H9 (cell line): ENCODE measurements around the gene CTDNEP1. TPM values are rescaled to one million over a fixed set of nuclear protein-coding genes. Genes with fewer than 3 reads are reported as not detected.

ENCODE experiments used
- DNase-seq: peaks from one replicate; pipeline ENCODE4 v3.0.0-alpha.2; 2017
- H2AFZ ChIP-seq: one replicate; pipeline ENCODE4 v1.6.1; 2013; ENCODE audit warnings: mild to moderate bottlenecking, low read length, control low read depth, moderate library complexity
- H2AK5ac ChIP-seq: 2 replicates; pipeline ENCODE4 v1.6.1; 2013; ENCODE audit warnings: low read length, control low read depth, mixed read lengths; ENCODE audit not compliant: insufficient read length
- H2BK120ac ChIP-seq: one replicate; pipeline ENCODE4 v1.6.1; 2013; ENCODE audit warnings: low read depth, mild to moderate bottlenecking, low read length, control low read depth, inconsistent platforms; ENCODE audit not compliant: poor library complexity, severe bottlenecking
- H2BK12ac ChIP-seq: 2 replicates; pipeline ENCODE4 v1.6.1; 2013; ENCODE audit warnings: low read length, control low read depth, mixed read lengths, low read depth; ENCODE audit not compliant: insufficient read length
- H2BK15ac ChIP-seq: 2 replicates; pipeline ENCODE4 v1.6.1; 2013; ENCODE audit warnings: low read depth, low read length, control low read depth
- H2BK20ac ChIP-seq: one replicate; pipeline ENCODE4 v1.6.1; 2013; ENCODE audit warnings: low read depth, mild to moderate bottlenecking, low read length, control low read depth, inconsistent platforms; ENCODE audit not compliant: poor library complexity, severe bottlenecking
- H2BK5ac ChIP-seq: 2 replicates; pipeline ENCODE4 v1.6.1; 2013; ENCODE audit warnings: low read length, control low read depth, mixed read lengths; ENCODE audit not compliant: insufficient read length
- H3K14ac ChIP-seq: 2 replicates; pipeline ENCODE4 v1.6.1; 2013; ENCODE audit warnings: low read length, control low read depth; ENCODE audit not compliant: insufficient read depth
- H3K18ac ChIP-seq: 2 replicates; pipeline ENCODE4 v1.6.1; 2013; ENCODE audit warnings: low read depth, mild to moderate bottlenecking, mixed read lengths, low read length, control low read depth; ENCODE audit not compliant: insufficient read length
- H3K23ac ChIP-seq: 2 replicates; pipeline ENCODE4 v1.6.1; 2013; ENCODE audit warnings: low read length, control low read depth, mixed read lengths, low read depth; ENCODE audit not compliant: insufficient read length
- H3K23me2 ChIP-seq: 2 replicates; pipeline ENCODE4 v1.6.1; 2013; ENCODE audit warnings: low read depth, mild to moderate bottlenecking, mixed read lengths, low read length, control low read depth; ENCODE audit not compliant: insufficient read length, poor library complexity, severe bottlenecking
- H3K27ac ChIP-seq: 2 replicates; pipeline ENCODE4 v1.5.1; 2013; ENCODE audit warnings: low read length, control low read depth, mixed read lengths, low read depth; ENCODE audit not compliant: insufficient read length
- H3K27me3 ChIP-seq: 2 replicates; pipeline ENCODE4 v1.6.1; 2013; ENCODE audit warnings: low read length, control low read depth, inconsistent platforms; ENCODE audit not compliant: insufficient read depth
- H3K4ac ChIP-seq: 2 replicates; pipeline ENCODE4 v1.6.1; 2013; ENCODE audit warnings: low read depth, mild to moderate bottlenecking, control low read depth, inconsistent platforms, low read length, moderate library complexity
- H3K4me1 ChIP-seq: 2 replicates; pipeline ENCODE4 v1.6.1; 2013; ENCODE audit warnings: low read length, control low read depth, inconsistent platforms; ENCODE audit not compliant: insufficient read depth
- H3K4me2 ChIP-seq: 2 replicates; pipeline ENCODE4 v1.6.1; 2013; ENCODE audit warnings: low read length, control low read depth, mixed read lengths; ENCODE audit not compliant: insufficient read length, insufficient read depth
- H3K56ac ChIP-seq: 2 replicates; pipeline ENCODE4 v1.6.1; 2013; ENCODE audit warnings: low read depth, mild to moderate bottlenecking, mixed read lengths, low read length, control low read depth; ENCODE audit not compliant: insufficient read length
- H3K79me1 ChIP-seq: 2 replicates; pipeline ENCODE4 v1.6.1; 2013; ENCODE audit warnings: low read depth, mild to moderate bottlenecking, moderate library complexity, low read length, control low read depth, inconsistent platforms; ENCODE audit not compliant: insufficient read depth, poor library complexity, severe bottlenecking
- H3K79me2 ChIP-seq: 2 replicates; pipeline ENCODE4 v1.6.1; 2013; ENCODE audit warnings: low read length, control low read depth, inconsistent platforms; ENCODE audit not compliant: insufficient read depth
- H3K9ac ChIP-seq: 2 replicates; pipeline ENCODE4 v1.6.1; 2013; ENCODE audit warnings: low read length, control low read depth, mixed read lengths; ENCODE audit not compliant: insufficient read length; ENCODE audit errors: extremely low read depth
- H3K9me3 ChIP-seq: one replicate; pipeline ENCODE4 v1.6.1; 2013; ENCODE audit warnings: low read depth, low read length, inconsistent platforms; ENCODE audit not compliant: control insufficient read depth
- H3T11ph ChIP-seq: one replicate; pipeline ENCODE4 v1.6.1; 2013; ENCODE audit warnings: mild to moderate bottlenecking, low read length, control low read depth, inconsistent platforms
- H4K20me1 ChIP-seq: one replicate; pipeline ENCODE4 v1.6.1; 2013; ENCODE audit not compliant: control insufficient read depth, insufficient read length, insufficient read depth
- H4K5ac ChIP-seq: 2 replicates; pipeline ENCODE4 v1.6.1; 2013; ENCODE audit warnings: low read depth, mild to moderate bottlenecking, mixed read lengths, low read length, control low read depth; ENCODE audit not compliant: insufficient read length
- H4K8ac ChIP-seq: replicated peaks from 2 replicates; pipeline ENCODE4 v1.6.1; 2013; ENCODE audit warnings: low read length, control low read depth, mixed read lengths, low read depth; ENCODE audit not compliant: insufficient read length
- H4K91ac ChIP-seq: 2 replicates; pipeline ENCODE4 v1.6.1; 2013; ENCODE audit warnings: low read depth, mild to moderate bottlenecking, moderate library complexity, mixed read lengths, low read length, control low read depth; ENCODE audit not compliant: insufficient read length
- H3K27ac Mint-ChIP-seq, 3 experiments: 2 replicates in 2 of 3; 3 replicates in 1 of 3; pipeline ENCODE4 v1.8.0; 2020 to 2021; ENCODE audit warnings: mixed read lengths in 3 of 3, mild to moderate bottlenecking in 1 of 3, moderate library complexity in 1 of 3
- H3K27me3 Mint-ChIP-seq: 2 replicates; pipeline ENCODE4 v1.8.0; 2021; ENCODE audit warnings: low read depth, mild to moderate bottlenecking, moderate library complexity, mixed read lengths
- H3K36me3 Mint-ChIP-seq, 3 experiments: 2 replicates in 2 of 3; 3 replicates in 1 of 3; pipeline ENCODE4 v1.8.0; 2020 to 2021; ENCODE audit warnings: low read depth in 3 of 3, mixed read lengths in 3 of 3; ENCODE audit not compliant: insufficient read depth in 1 of 3
- H3K4me1 Mint-ChIP-seq, 2 experiments: 2 replicates each; pipeline ENCODE4 v1.8.0; 2020; ENCODE audit warnings: mixed read lengths in 2 of 2
- H3K4me3 Mint-ChIP-seq, 2 experiments: 2 replicates in 1 of 2; 3 replicates in 1 of 2; pipeline ENCODE4 v1.8.0; 2020 to 2021; ENCODE audit warnings: mild to moderate bottlenecking in 2 of 2, mixed read lengths in 2 of 2, moderate library complexity in 1 of 2
- H3K9me3 Mint-ChIP-seq, 2 experiments: 2 replicates in 1 of 2; 3 replicates in 1 of 2; pipeline ENCODE4 v1.8.0; 2020; ENCODE audit warnings: mild to moderate bottlenecking in 2 of 2, mixed read lengths in 2 of 2, moderate library complexity in 1 of 2
- CTCF ChIP-seq: fragments of 200-600 bp; sonication (generic); conservative IDR thresholded peaks from 3 replicates; pipeline ENCODE4 v1.8.0; 2021; ENCODE audit warnings: antibody characterized with exemption, mild to moderate bottlenecking
- WGBS: extraction: QIAGEN DNeasy Blood & Tissue Kit; methylation state at CpG from one replicate; pipeline ENCODE4 v1.1.7; 2013; ENCODE audit warnings: missing lambda C conversion rate, low lambda C conversion rate, mixed read lengths; ENCODE audit not compliant: insufficient read length; ENCODE audit errors: extremely low coverage; 5-methylcytosine and 5-hydroxymethylcytosine counted together
- total RNA-seq: library from RNA; stranded (reverse); gene quantifications from 2 replicates; pipeline ENCODE4 v1.2.1, GENCODE V29; 2021

Gene CTDNEP1
- total RNA-seq, 1 experiment from 2014 or later: 134 TPM

- Histone ChIP-seq H2BK12ac (no peak overlapping the region), H3K4me2 (peak overlapping the region; percentile 57), H2BK5ac (no peak overlapping the region), H2AFZ (no peak overlapping the region), H4K5ac (no peak overlapping the region), H3K9me3 (no peaks in the 10 kb centered on the region), H3K4me1 (peaks cover 12% of the 10 kb centered on the region; the same call in 1 of the 2 replicates), H3K79me1 (peaks cover 2% of the 10 kb centered on the region), H3K9ac (no peak overlapping the region), H3K14ac (peak overlapping the region; percentile 3; the same call in 1 of the 2 replicates), H2BK15ac (no peak overlapping the region), H2BK120ac (no peak overlapping the region), H2BK20ac (no peak overlapping the region), H2AK5ac (no peak overlapping the region), H4K20me1 (no peaks in the 10 kb centered on the region), H3K23me2 (peaks cover 10% of the 10 kb centered on the region), H3K27me3 (no peaks in the 10 kb centered on the region), H3K4ac (no peak overlapping the region), H3K23ac (no peak overlapping the region), H3K56ac (no peak overlapping the region), H3T11ph (no peak overlapping the region), H3K18ac (peak overlapping the region; percentile 29), H4K8ac (no peak overlapping the region), H3K27ac (no peak overlapping the region), H3K79me2 (peaks cover 3% of the 10 kb centered on the region; the same call in 1 of the 2 replicates), H4K91ac (no peak overlapping the region)
- no CpG with 5 or more reads among the region's 24 CpGs for WGBS
- Mint-ChIP-seq H3K4me3 (peak overlapping the region; percentile 43 to 83), H3K27ac (peak overlapping the region; percentile 78 to 83 (median 79); a peak in 4 of 7 replicates), H3K27me3 (no peaks in the 10 kb centered on the region; the same call in none of the 2 replicates), H3K36me3 (peaks cover 10 to 19% (median 14%) of the 10 kb centered on the region in 3 experiments; a peak in 6 of 7 replicates), H3K9me3 (no peaks in the 10 kb centered on the region), H3K4me1 (peaks cover 44 to 70% of the 10 kb centered on the region in 2 experiments)
- DNase-seq: peak; percentile 36
- TF ChIP-seq CTCF: no peak
Measured at GRCh38 chr17:7207120-7208001, 44.2 kb downstream of the CTDNEP1 start.
